ENCODE data around the gene DLGAP3.

GRCh38 chr1:34856697-34857096, 72.8 kb downstream of the DLGAP3 start:
- TF ChIP-seq POLR2A (IDR thresholded peaks at IDR 0.05) (no peak), CTCF (IDR thresholded peaks at IDR 0.05) (no peak)

Data from ovary (tissue), 3 donors.